ENCODE measurements around the gene HNF4A.
A peak's percentile ranks its signal among the peaks of the same experiment; 100 is the strongest.

Gene HNF4A

GRCh38 chr20:44475694-44476560 lies 120.4 kb downstream of the HNF4A start, which contains the start of gene TTPAL:
TTPAL (plus strand) TSS chr20:44475874; CDS start chr20:44480000, 4,126 bp downstream.
- peak; percentile 82 for DNase-seq

GRCh38 chr20:44477151-44477550 lies 121.7 kb downstream of the HNF4A start:
- no peak for DNase-seq

DNA sequence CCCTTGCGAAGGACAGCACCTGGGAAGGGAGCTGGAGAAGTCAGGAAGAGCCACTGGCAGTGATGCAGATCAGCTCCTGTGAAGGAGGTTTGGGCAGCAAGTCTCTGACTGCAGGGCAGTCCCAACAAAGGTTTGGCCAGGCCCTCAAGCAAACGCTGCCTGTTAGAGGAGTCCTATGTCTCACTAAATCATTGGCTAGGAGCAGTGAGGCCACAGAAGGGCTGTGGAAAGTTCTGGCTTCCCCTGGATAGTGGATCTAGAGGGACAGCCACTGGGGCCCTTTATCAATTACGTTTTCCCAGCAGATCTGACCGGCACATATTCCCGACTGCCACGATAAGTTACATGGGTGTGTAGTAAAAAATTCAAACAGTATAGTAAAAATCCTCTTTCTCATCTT lies 122.7 kb downstream of the HNF4A start:
- DNase-seq, result no peak

GRCh38 chr20:44479643-44480042 lies 124.1 kb downstream of the HNF4A start:
- DNase-seq, result no peak

GRCh38 chr20:44480097-44480496 lies 124.6 kb downstream of the HNF4A start:
- DNase-seq, result no peak

DNA sequence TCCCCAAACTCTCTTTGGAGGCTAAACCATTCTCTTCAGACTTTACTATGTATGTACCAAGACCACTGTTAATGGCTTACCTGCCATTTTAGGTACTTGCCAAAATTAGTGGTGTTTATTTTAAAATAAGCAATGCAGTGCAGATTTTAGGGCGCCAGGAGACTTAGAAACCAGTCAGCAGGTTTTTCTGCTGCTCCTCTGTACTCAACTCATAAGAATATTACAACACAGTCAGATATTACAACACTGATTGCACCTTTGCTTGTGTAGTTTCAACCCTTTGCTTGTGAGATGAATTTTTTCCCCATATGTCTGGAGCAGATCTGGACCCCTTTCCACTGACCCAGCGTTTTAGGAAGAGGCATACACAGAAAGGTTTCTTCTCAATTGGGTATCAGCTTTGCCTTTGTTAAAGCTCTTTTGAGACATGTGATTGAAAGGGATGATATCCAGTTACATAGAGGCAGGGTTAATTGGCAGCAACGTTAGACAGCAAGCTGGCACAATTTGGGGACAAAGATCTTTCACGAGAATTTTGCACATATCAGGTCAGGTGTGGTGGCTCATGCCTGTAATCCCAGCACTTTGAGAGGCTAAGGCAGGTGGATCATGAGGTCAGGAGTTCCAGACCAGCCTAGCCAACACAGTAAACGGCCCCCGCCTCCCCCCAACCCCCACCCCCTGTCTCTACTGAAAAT lies 126.4 kb downstream of the HNF4A start:
- no peak for DNase-seq

GRCh38 chr20:44483112-44483511 lies 127.6 kb downstream of the HNF4A start:
- DNase-seq, result no peak
